Tibial artery (tissue), 4 donors: ENCODE data around the gene NAA10.

Experiments used
- DNase-seq, 2 donors: peaks; one replicate each; pipeline ENCODE4 v3.0.0-alpha.2; 2019
- H3K27ac ChIP-seq, 2 donors: fragments of 200-600 bp; sonication (generic) in 1 of 2; 1 replicate in 1 of 2; 2 replicates in 1 of 2; pipeline ENCODE4 v1.5.1; 2018 to 2019; ENCODE audit warnings: mild to moderate bottlenecking in 1 of 2
- H3K27me3 ChIP-seq, 2 donors: fragments of 200-600 bp; sonication (generic) in 1 of 2; one replicate each; pipeline versions ENCODE4 v1.5.1 to v1.6.0; 2016 to 2019
- H3K36me3 ChIP-seq, 3 donors: fragments of 200-600 bp; sonication (generic) in 2 of 3; one replicate each; pipeline ENCODE4 v1.5.1; 2016 to 2019; ENCODE audit warnings: mild to moderate bottlenecking in 2 of 3
- H3K4me1 ChIP-seq, 4 donors: fragments of 200-600 bp; sonication (generic) in 2 of 4; 1 replicate in 3 of 4; 2 replicates in 1 of 4; pipeline ENCODE4 v1.5.1; 2016 to 2019
- H3K4me3 ChIP-seq, 2 donors: fragments of 200-600 bp; sonication (generic) in 1 of 2; 1 replicate in 1 of 2; 2 replicates in 1 of 2; pipeline ENCODE4 v1.5.1; 2018 to 2019; ENCODE audit warnings: mild to moderate bottlenecking in 2 of 2
- H3K9me3 ChIP-seq, 3 donors: fragments of 200-600 bp; sonication (generic) in 1 of 3; one replicate each; pipeline ENCODE4 v1.5.1; 2016 to 2019
- CTCF ChIP-seq, 2 experiments: fragments of 200-600 bp in 1 of 2; fragments of 450-650 bp in 1 of 2; IDR thresholded peaks; one replicate each; pipeline ENCODE4 v1.5.1; 2017 to 2019; ENCODE audit warnings: antibody characterized with exemption in 2 of 2, mild to moderate bottlenecking in 1 of 2, moderate library complexity in 1 of 2
- intact Hi-C: fragments of 100-400 bp; cut with DNase I; formaldehyde crosslinking; loops from one replicate; pipeline ENCODE4 v1.15.0; 2023; ENCODE audit warnings: low total_unique reads

The NAA10 gene

GRCh38 chrX:153945956-153946943, 11.4 kb upstream of the NAA10 start:
- H3K36me3 ChIP-seq, result peaks cover 5 to 29% (median 28%) of the 10 kb centered on the region in 3 donors
- DNase-seq, result no peak
- intact Hi-C loops, result no loop called here
- no peak overlapping the region for H3K4me3 ChIP-seq
- H3K4me1 ChIP-seq, result peaks cover 0 to 7% (median 2%) of the 10 kb centered on the region in 4 donors
- no peaks in the 10 kb centered on the region for H3K27me3 ChIP-seq
- no peaks in the 10 kb centered on the region for H3K9me3 ChIP-seq
- no peak for TF ChIP-seq CTCF (IDR thresholded peaks at IDR 0.05)
- peak overlapping the region in 1 of 2 donors; percentile 19 for H3K27ac ChIP-seq

GRCh38 chrX:153944800-153945150, 9.9 kb upstream of the NAA10 start:
- no peak for DNase-seq
- H3K4me1 ChIP-seq, result peaks cover 0 to 7% (median 2%) of the 10 kb centered on the region in 4 donors
- TF ChIP-seq CTCF (IDR thresholded peaks at IDR 0.05), result no peak
- H3K27ac ChIP-seq, result peak overlapping the region; percentile 61 to 77
- H3K27me3 ChIP-seq, result no peaks in the 10 kb centered on the region
- H3K4me3 ChIP-seq, result peak overlapping the region; percentile 52 to 54
- H3K36me3 ChIP-seq, result peaks cover 0 to 14% (median 14%) of the 10 kb centered on the region in 3 donors
- intact Hi-C loops, result no loop called here
- H3K9me3 ChIP-seq, result no peaks in the 10 kb centered on the region

- H3K4me3 ChIP-seq, result peak within 1 kb of the TSS; percentile 52 to 54
- H3K4me1 ChIP-seq, result peaks cover 0 to 7% (median 2%) of the 10 kb centered on the region in 4 donors
- peak; percentile 68 to 81 for DNase-seq
- no peaks in the 10 kb centered on the region for H3K9me3 ChIP-seq
- H3K36me3 ChIP-seq, result peaks cover 0 to 10% (median 9%) of the 10 kb centered on the region in 3 donors
- no peaks in the 10 kb centered on the region for H3K27me3 ChIP-seq
- TF ChIP-seq CTCF (IDR thresholded peaks at IDR 0.05), result no peak
- peak within 1 kb of the TSS; percentile 61 to 77 for H3K27ac ChIP-seq
- intact Hi-C loops, result no loop called here
Observed at GRCh38 chrX:153944140-153944799, 9.4 kb upstream of the NAA10 start, which contains the start of gene RENBP. Gene RENBP, minus strand, starts transcription at chrX:153944643. Its CDS starts 33 bp downstream, at chrX:153944610.

- Histone ChIP-seq H3K27me3 (no peaks in the 10 kb centered on the region), H3K36me3 (no peaks in the 10 kb centered on the region), H3K9me3 (no peaks in the 10 kb centered on the region), H3K4me3 (no peak overlapping the region), H3K27ac (no peak overlapping the region), H3K4me1 (peaks cover 0 to 7% (median 0%) of the 10 kb centered on the region in 4 donors)
- TF ChIP-seq CTCF (IDR thresholded peaks at IDR 0.05), result no peak
- no peak for DNase-seq
- intact Hi-C loops, result no loop called here
Observed at GRCh38 chrX:153941336-153942252, 6.8 kb upstream of the NAA10 start.

- no peaks in the 10 kb centered on the region for H3K36me3 ChIP-seq
- no peak for TF ChIP-seq CTCF (IDR thresholded peaks at IDR 0.05)
- intact Hi-C loops, result no loop called here
- peaks cover 0 to 11% (median 3%) of the 10 kb centered on the region in 4 donors for H3K4me1 ChIP-seq
- H3K27me3 ChIP-seq, result no peaks in the 10 kb centered on the region
- no peak overlapping the region for H3K27ac ChIP-seq
- no peaks in the 10 kb centered on the region for H3K9me3 ChIP-seq
- H3K4me3 ChIP-seq, result no peak overlapping the region
- no peak for DNase-seq
Observed at GRCh38 chrX:153939573-153939972, 4.7 kb upstream of the NAA10 start.
